ENCODE measurements around the gene NKAIN1. TPM values are rescaled to one million over a fixed set of nuclear protein-coding genes. Genes with fewer than 3 reads are reported as not detected.

The NKAIN1 gene
- total RNA-seq, 1 donor from 2014 or later: 28.1 TPM

- FAIRE-seq: no peak
- no peak for DNase-seq (ENCODE audit: low spot score in 2 of 2)
Observed at GRCh38 chr1:31234870-31235269, 4.8 kb downstream of the NKAIN1 start.

- no peak for DNase-seq (ENCODE audit: low spot score in 2 of 2)
Observed at GRCh38 chr1:31234123-31234708, 5.5 kb downstream of the NKAIN1 start.

DNA sequence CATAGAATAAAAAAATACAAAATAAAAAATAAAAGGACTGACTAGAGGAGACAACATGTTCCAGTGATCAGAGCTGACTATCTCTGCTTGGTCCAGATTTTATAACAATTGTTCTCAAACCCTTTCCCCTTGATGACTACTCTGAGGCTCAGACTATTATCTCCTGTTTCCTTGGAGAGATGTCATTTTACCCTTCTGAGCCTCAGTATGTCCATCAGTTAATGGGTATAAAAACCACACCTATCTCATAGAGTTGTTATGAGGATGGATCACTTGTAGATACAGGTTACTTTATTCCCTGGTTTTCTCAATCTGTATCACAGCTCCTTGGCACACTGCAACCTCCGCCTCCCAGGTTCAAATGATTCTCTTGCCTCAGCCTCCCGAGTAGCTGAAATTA lies 7.0 kb downstream of the NKAIN1 start:
- FAIRE-seq: no peak

More at GRCh38 chr1:31234123-31234708, 5.5 kb downstream of the NKAIN1 start:
- no peak for FAIRE-seq

GRCh38 chr1:31231802-31232201 lies 7.9 kb downstream of the NKAIN1 start:
- FAIRE-seq (no peak), DNase-seq (ENCODE audit: low spot score in 2 of 2) (no peak)

More for the DNA sequence above, 7.0 kb downstream of the NKAIN1 start:
- no peak for DNase-seq (ENCODE audit: low spot score in 2 of 2)

DNA sequence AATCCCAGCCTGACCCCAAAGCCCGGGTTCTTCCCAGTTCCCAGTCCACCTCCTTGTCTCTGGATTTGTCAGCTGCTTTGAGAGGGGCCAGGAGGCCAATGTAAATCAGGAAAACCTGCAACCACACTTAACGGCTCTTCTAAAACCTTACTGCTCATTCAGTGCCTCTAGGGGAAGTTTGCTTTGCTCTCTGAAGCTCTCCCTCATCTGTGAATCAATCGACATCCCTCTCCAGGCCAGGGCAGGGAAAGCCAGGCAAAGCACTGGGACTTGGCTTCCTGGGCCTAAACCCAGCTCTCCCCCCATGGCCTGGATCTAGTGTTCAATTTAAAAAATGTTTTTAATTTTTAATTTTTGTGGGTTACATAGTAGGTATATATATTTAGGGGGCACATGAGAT lies 9.3 kb downstream of the NKAIN1 start:
- no peak for FAIRE-seq
- no peak for DNase-seq (ENCODE audit: low spot score in 2 of 2)

DNA sequence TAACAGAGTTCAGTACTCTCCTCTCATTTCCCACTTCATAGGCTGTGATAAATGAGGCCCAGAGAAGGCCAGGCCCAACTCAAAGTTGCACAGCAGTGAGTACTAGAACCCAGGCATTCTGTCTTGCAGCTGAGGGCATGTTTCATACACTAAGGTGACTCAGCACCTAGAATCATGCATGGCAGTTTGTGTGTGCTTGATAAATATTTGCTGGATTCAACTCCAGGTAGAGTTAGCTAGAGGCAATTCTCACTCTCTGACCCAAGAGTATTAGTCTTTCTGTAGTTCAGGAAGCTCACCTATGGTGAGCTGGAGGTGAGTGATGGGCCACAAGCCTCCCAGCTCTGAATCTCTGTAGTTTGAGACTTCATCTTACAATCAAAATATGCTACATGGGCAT lies 10.7 kb downstream of the NKAIN1 start:
- FAIRE-seq: no peak
- no peak for DNase-seq (ENCODE audit: low spot score in 2 of 2)

GRCh38 chr1:31227891-31228568 lies 11.7 kb downstream of the NKAIN1 start:
- DNase-seq (ENCODE audit: low spot score in 2 of 2): peak in 1 of 2 donors; percentile 62
- no peak for FAIRE-seq

GRCh38 chr1:31224068-31224467 lies 15.6 kb downstream of the NKAIN1 start:
- FAIRE-seq (no peak), DNase-seq (ENCODE audit: low spot score in 2 of 2) (no peak)

DNA sequence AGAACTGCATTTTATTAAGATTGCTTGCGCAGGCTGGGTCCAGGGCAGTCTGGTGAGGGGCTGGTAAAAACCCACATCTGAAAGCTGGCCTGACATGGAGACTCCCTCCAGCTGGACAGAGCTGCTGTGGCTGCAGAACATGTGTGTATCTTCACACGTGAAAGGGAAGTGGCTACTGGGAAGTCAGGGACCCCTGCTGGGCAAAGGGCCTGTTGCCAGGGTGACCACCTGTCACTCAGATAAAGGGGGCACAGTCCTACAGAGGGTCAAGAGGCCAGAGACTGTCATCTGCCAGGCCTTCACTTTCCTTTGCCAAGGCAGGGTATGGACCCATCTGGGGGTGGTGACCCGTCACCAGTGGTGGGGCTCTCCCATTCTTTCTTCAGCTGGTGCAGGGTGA lies 17.5 kb downstream of the NKAIN1 start:
- DNase-seq (ENCODE audit: low spot score in 2 of 2): no peak
- no peak for FAIRE-seq

GRCh38 chr1:31221072-31221471 lies 18.6 kb downstream of the NKAIN1 start:
- FAIRE-seq (no peak), DNase-seq (ENCODE audit: low spot score in 2 of 2) (no peak)

DNA sequence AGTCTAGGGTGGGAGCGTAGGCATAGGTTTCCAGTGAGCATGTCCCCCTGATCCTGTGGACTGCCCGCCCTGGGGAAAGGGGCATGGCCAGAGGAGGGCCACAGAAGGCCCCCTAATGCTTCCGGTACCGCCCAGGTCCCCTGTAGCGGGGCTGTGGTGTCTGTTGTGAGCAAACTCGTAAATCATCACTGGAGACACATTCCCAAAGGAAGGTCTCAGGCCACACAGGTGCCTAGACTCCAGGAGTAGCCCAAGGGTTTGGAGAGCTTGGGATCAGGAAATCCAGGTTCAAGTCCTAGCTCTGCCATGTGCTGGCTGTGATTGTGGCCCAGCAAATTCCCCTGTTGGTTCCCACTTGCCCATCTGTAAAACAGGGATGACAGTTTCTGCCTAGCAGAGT lies 20.2 kb downstream of the NKAIN1 start:
- DNase-seq (ENCODE audit: low spot score in 2 of 2) (no peak), FAIRE-seq (no peak)

GRCh38 chr1:31218705-31219104 lies 21.0 kb downstream of the NKAIN1 start:
- DNase-seq (ENCODE audit: low spot score in 2 of 2) (peak in 1 of 2 donors; percentile 36), FAIRE-seq (no peak)

DNA sequence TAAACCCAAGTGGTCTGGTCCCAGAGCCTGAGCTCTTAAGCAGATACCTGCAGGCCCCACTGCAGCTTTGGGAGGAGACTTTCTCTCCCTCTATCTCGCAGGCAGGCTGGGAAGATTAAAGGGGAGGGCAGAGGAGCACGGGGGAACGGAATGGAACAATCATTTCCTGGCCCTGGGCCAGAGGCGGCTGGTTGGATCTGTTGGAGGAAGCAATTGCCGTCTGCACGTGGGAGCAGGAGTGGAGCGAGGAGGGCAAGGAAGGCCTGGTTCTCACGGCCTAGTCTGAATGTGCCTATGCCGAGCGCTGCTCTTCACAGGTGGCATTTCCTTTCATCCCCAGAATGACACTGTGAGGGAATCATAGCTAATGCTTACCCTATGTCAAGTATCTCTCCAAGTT lies 23.7 kb downstream of the NKAIN1 start:
- FAIRE-seq: no peak

GRCh38 chr1:31215065-31215570 lies 24.6 kb downstream of the NKAIN1 start:
- no peak for DNase-seq (ENCODE audit: low spot score in 2 of 2)

More for the DNA sequence above, 23.7 kb downstream of the NKAIN1 start:
- no peak for DNase-seq (ENCODE audit: low spot score in 2 of 2)

DNA sequence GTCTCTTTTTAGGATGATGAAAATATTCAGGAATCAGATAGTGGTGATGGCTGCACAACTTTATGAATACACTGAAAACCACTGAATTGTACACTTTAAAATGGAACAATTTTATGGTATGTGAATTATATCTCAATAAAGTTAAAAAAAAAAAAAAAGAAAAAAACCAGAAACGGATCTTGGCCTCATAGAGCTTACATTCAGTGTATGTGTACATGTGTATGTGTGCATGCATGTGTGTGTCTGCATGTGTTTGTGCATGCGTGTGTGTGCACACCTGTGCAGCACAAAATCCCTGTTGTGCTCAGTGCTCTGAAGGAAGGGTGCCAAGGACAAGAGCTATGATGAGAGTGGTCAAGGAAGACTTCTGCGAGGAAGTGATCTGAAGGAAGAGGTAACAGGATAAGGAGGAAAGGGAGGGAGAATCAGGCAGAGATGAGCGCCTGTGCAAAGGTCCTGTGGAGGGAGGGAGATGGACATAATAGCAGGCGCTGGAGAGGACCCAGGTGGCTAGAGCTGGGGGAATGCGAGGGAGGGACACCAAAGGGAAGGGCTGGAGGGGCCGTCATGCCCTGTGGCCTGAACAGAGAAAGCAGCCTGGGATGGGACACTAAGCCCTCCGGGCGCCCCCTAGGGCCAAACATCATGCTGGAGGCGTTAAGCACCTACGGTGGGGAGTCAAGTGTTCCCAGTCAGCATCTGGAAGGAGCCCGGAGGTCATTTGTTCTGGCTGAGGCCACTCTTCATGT lies 25.2 kb downstream of the NKAIN1 start:
- FAIRE-seq (no peak), DNase-seq (ENCODE audit: low spot score in 2 of 2) (no peak)

More at GRCh38 chr1:31215065-31215570, 24.6 kb downstream of the NKAIN1 start:
- no peak for FAIRE-seq

GRCh38 chr1:31208361-31208945 lies 31.2 kb downstream of the NKAIN1 start:
- FAIRE-seq (no peak), DNase-seq (ENCODE audit: low spot score in 2 of 2) (no peak)

DNA sequence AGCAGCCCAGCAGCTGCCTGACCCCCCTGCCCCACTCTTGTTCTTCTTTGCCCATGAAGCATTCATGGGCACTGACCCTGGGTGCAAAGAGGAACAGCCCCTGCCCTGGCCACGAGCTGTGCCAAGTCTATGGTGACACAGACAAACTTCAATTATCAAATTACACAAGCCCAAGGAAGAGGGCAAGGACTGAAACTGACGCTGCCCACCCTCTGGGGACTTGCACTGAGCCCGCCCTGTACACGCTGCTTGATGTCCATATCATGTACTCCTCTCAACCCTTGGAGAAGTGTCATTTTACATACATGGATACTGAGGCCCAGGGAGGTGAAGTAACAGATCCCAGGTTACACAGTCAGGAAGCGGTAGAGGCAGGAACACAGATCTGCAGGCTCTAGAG lies 32.1 kb downstream of the NKAIN1 start:
- no peak for FAIRE-seq
- no peak for DNase-seq (ENCODE audit: low spot score in 2 of 2)

DNA sequence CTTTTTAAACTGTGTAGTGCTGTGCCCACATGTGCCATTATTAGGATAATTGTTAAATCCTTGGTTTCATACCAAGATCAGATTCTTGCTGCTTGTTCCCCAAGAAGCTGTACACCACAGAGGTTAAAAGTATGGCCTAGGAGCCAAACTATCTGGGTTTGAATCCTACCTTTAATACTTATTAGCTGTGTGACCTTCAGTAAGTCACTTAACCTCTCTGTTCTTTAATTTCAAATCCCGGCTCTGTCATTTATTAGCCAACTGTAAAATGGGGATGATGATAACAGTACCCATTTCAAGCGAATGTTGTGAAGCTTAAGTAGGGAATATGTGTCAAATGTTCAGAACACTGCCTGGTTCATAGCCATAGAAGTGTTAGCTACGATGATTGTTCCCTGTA lies 32.6 kb downstream of the NKAIN1 start:
- no peak for DNase-seq (ENCODE audit: low spot score in 2 of 2)
- FAIRE-seq: no peak

DNA sequence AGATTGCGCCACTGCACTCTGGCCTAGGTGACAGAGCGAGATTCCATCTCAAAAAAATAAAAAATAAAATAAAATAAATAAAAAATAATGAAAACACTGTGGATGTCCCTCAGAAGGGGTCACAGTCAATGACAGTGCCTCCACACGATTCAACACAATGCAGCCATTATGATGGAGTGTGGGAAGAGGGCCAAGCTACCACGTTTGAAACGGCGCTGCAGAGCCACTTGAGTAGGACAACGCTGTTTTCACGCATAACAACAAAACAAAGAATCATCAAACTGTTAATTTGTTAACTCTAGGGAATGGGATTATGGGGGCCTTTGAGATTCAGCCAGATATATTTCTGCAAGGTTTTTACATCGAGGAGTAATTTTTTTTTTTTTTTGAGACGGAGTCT lies 36.5 kb downstream of the NKAIN1 start:
- DNase-seq (ENCODE audit: low spot score in 2 of 2) (peak in 1 of 2 donors; percentile 44), FAIRE-seq (peak; percentile 97)

DNA sequence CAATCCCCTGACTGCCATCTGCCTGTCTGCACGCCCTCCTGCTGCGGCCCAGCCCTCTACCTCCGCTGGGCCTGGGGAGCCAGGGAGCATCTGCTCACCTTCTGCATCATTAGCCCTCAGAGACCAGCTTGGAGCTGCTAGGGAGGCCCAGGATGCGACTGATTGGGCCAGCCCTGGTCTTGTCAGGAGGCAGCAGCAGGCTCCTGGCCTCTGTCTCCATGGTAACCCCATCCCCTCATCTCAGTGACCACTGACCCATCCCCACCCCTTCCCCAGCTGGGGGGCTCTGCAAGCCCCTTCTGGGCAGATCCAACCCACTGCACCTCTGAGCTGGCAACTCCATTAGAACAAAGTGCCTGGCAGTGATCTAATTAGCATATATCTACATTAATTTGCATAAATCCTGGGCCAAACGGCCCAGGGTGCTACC lies 37.7 kb downstream of the NKAIN1 start:
- no peak for FAIRE-seq
- DNase-seq (ENCODE audit: low spot score in 2 of 2): no peak

DNA sequence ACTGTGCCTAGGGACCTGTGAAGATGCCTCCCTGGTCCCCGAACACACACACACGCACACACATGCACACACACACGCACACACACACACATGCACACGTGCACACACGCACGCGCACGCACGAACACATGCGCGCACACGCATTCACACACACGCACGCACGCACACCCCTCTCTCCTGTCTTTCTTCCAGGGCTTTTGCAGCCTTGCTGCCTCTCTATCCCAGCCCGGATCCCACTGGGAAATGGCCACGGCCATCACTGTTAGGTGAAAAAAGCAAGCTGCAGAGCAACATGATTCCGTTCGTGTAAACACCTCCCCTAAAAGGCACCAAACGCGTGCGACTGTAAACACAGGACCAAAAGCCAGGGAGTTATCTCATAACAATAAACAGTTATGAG lies 39.7 kb downstream of the NKAIN1 start:
- no peak for FAIRE-seq
- no peak for DNase-seq (ENCODE audit: low spot score in 2 of 2)
